ENCODE data around the gene CCDC78. TPM values are rescaled to one million over a fixed set of nuclear protein-coding genes. Genes with fewer than 3 reads are reported as not detected.

Gene CCDC78
- total RNA-seq, 2 experiments from 2014 or later, result 1.2 to 2.7 TPM

DNA sequence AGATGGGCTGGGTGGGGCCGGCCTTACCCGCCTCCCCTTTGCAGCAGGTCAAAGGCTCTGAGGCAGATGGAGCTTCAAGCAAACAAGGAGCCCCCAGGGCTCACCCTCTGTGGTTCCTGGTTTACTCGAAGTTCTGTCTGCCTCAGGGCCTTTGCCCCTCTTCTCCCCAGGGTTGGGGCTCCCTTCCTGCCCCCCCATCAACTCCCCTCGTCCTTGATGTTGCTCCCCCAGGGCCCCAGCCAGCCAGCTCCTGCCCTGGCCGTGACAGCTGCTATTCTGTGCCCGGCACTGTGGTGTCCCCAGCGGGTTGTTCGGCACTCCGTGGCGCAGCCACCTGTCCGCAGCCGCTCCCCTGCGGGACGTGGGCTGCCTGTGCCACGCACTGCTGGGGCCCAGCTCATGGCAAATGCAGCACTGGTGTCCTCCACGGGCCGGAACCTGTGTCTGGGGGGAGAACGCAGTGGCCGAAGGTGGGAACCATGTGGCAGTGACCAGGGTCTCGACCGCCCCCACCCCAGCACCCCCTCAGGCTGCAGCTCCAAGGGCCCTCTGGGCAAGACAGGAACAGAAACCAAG, 15.7 kb downstream of the CCDC78 start:
- intact Hi-C loops (cut with DNase I, micrococcal nuclease), result loop anchor here (1.0 to 5.0 kb wide), 5 partner anchors 31 to 482 kb away; no protein-coding TSS in a partner anchor
- TF ChIP-seq, protein P1, sequence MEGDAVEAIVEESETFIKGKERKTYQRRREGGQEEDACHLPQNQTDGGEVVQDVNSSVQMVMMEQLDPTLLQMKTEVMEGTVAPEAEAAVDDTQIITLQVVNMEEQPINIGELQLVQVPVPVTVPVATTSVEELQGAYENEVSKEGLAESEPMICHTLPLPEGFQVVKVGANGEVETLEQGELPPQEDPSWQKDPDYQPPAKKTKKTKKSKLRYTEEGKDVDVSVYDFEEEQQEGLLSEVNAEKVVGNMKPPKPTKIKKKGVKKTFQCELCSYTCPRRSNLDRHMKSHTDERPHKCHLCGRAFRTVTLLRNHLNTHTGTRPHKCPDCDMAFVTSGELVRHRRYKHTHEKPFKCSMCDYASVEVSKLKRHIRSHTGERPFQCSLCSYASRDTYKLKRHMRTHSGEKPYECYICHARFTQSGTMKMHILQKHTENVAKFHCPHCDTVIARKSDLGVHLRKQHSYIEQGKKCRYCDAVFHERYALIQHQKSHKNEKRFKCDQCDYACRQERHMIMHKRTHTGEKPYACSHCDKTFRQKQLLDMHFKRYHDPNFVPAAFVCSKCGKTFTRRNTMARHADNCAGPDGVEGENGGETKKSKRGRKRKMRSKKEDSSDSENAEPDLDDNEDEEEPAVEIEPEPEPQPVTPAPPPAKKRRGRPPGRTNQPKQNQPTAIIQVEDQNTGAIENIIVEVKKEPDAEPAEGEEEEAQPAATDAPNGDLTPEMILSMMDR (IDR thresholded peaks at IDR 0.05), result no peak

DNA sequence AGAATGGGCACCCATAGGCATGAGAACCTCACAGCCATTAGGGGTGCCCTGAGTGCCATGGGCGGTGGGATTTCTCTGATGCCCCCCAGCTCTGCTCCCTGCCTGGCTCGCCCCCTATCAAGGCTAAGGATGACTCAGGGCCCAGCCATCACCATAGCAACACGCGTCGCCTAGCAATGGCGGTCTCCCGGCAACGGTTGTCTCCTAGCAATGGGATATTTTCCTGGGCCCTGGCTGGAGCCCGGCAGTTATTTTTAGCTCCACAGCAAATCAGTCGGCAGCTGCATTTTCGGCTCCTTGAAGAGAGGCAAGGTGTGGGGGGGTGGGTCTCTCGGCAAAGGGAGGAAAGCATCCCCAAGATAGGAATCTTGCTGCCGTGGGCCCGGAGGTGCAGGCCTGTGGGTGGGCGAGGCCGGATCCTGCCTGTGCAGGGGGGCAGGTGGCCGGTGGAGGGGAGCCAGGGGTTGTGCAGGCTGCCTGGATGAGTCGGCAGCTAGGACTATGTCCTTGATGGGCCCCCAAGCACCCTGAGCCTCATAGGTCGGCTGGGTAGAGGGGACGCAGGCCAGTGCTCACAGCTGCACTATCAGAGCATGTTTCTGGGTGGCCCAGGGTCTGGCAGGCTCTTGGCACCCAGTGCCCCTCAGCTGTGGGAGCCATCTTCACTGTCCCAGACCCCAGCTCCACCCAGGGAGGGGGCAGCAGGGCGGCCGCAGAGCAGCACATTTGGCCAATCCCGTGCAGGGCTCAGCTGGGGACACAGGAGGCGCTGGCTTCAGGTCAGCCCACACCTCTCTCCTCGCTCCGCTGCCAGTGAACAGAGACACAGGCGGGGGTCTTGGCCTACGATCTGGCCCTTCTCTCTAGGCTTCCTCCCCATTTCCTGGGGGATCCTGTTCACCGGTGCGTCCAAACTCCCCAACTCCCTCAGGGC, 16.4 kb downstream of the CCDC78 start:
- ChIA-PET CTCF (interaction anchor here (1.3 kb wide), 1 partner anchor 11 kb away, joined by 3 read pairs; the partner anchor contains the start of gene ANTKMT), POLR2A (interaction anchor here (0.8 kb wide), 1 partner anchor 11 kb away, joined by 3 read pairs; the partner anchor contains the start of gene ANTKMT)
- no peak overlapping the region for H3K4me3 Mint-ChIP-seq
- Histone ChIP-seq H3K36me3 (ENCODE audit: insufficient read depth, low read length) (no peaks in the 10 kb centered on the region), H3K27me3 (ENCODE audit: control insufficient read depth in 1 of 2, insufficient read depth in 2 of 2, low read length in 2 of 2) (peaks cover 55 to 59% of the 10 kb centered on the region in 2 experiments), H3K4me1 (ENCODE audit: insufficient read depth, low read length) (peaks cover 31% of the 10 kb centered on the region), H3K9me3 (ENCODE audit: control insufficient read depth in 1 of 2, insufficient read depth in 1 of 2, low read length in 2 of 2) (peaks cover 0 to 35% of the 10 kb centered on the region in 2 experiments), H3K27ac (ENCODE audit: low read depth in 1 of 2, low read length in 2 of 2) (no peak overlapping the region), H3K4me3 (ENCODE audit: low read length) (no peak overlapping the region)
- H3K9me3 Mint-ChIP-seq, result no peaks in the 10 kb centered on the region
- peaks cover 4% of the 10 kb centered on the region for H3K4me1 Mint-ChIP-seq (ENCODE audit: low read depth)
- intact Hi-C loops (cut with DNase I, micrococcal nuclease), result loop anchor here in 1 of 2 experiments (2.0 to 5.0 kb wide), 3 partner anchors 342 to 482 kb away; no protein-coding TSS in a partner anchor
- H3K27me3 Mint-ChIP-seq, result peaks cover 58% of the 10 kb centered on the region
- H3K27ac Mint-ChIP-seq, result no peak overlapping the region
- H3K36me3 Mint-ChIP-seq (ENCODE audit: low read depth), result no peaks in the 10 kb centered on the region
- ATAC-seq (ENCODE audit: poor library complexity) (no peak), DNase-seq (no peak)
- TF ChIP-seq, protein P1 (IDR thresholded peaks at IDR 0.05), result no peak

More for the DNA sequence above, 15.7 kb downstream of the CCDC78 start:
- no peak overlapping the region for H3K4me3 Mint-ChIP-seq
- DNase-seq (no peak), ATAC-seq (ENCODE audit: poor library complexity) (no peak)
- Histone ChIP-seq H3K27ac (ENCODE audit: low read depth in 1 of 2, low read length in 2 of 2) (no peak overlapping the region), H3K27me3 (ENCODE audit: control insufficient read depth in 1 of 2, insufficient read depth in 2 of 2, low read length in 2 of 2) (peaks cover 53 to 56% of the 10 kb centered on the region in 2 experiments), H3K9me3 (ENCODE audit: control insufficient read depth in 1 of 2, insufficient read depth in 1 of 2, low read length in 2 of 2) (peaks cover 0 to 33% of the 10 kb centered on the region in 2 experiments), H3K4me3 (ENCODE audit: low read length) (no peak overlapping the region), H3K4me1 (ENCODE audit: insufficient read depth, low read length) (peaks cover 28% of the 10 kb centered on the region), H3K36me3 (ENCODE audit: insufficient read depth, low read length) (no peaks in the 10 kb centered on the region)
- H3K27ac Mint-ChIP-seq, result no peak overlapping the region
- H3K27me3 Mint-ChIP-seq, result peaks cover 58% of the 10 kb centered on the region
- POLR2A ChIA-PET, result no interaction called here
- H3K4me1 Mint-ChIP-seq (ENCODE audit: low read depth), result peaks cover 4% of the 10 kb centered on the region
- H3K36me3 Mint-ChIP-seq (ENCODE audit: low read depth), result no peaks in the 10 kb centered on the region
- CTCF ChIA-PET, result interaction anchor here (1.3 kb wide), 1 partner anchor 10 kb away, joined by 3 read pairs; the partner anchor contains the start of gene ANTKMT
- no peaks in the 10 kb centered on the region for H3K9me3 Mint-ChIP-seq

DNA sequence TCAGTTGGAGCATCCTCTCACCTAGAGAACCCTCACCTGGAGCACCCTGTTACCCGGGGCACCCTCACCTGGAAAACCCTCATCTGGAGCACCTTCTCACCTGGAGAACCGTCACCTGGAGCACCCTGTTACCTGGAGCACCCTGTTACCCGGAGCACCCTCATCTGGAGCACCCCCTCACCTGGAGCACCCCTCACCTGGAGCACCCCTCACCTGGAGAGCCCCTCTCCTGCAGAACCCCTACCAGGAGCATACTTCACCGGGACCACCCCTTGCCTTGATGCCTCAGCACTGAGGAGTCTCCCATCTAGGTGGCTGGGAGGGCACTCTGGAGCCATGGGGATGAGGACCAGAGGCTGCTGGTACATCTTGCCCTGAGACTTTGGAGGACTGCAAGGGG, 17.3 kb downstream of the CCDC78 start:
- peaks cover 4% of the 10 kb centered on the region for H3K4me1 Mint-ChIP-seq (ENCODE audit: low read depth)
- CTCF ChIA-PET, result no interaction called here
- Histone ChIP-seq H3K9me3 (ENCODE audit: control insufficient read depth in 1 of 2, insufficient read depth in 1 of 2, low read length in 2 of 2) (peaks cover 0 to 43% of the 10 kb centered on the region in 2 experiments), H3K36me3 (ENCODE audit: insufficient read depth, low read length) (no peaks in the 10 kb centered on the region), H3K27me3 (ENCODE audit: control insufficient read depth in 1 of 2, insufficient read depth in 2 of 2, low read length in 2 of 2) (peaks cover 64 to 65% of the 10 kb centered on the region in 2 experiments), H3K4me1 (ENCODE audit: insufficient read depth, low read length) (peaks cover 29% of the 10 kb centered on the region), H3K27ac (ENCODE audit: low read depth in 1 of 2, low read length in 2 of 2) (no peak overlapping the region), H3K4me3 (ENCODE audit: low read length) (no peak overlapping the region)
- H3K27ac Mint-ChIP-seq, result no peak overlapping the region
- no peak overlapping the region for H3K4me3 Mint-ChIP-seq
- no peak for ATAC-seq (ENCODE audit: poor library complexity)
- TF ChIP-seq, protein P1 (IDR thresholded peaks at IDR 0.05), result no peak
- H3K9me3 Mint-ChIP-seq, result no peaks in the 10 kb centered on the region
- H3K36me3 Mint-ChIP-seq (ENCODE audit: low read depth), result no peaks in the 10 kb centered on the region
- DNase-seq, result no peak
- POLR2A ChIA-PET, result interaction anchor here (0.8 kb wide), 1 partner anchor 12 kb away, joined by 3 read pairs; the partner anchor contains the start of gene ANTKMT
- intact Hi-C loops (cut with DNase I, micrococcal nuclease), result no loop called here
- peaks cover 54% of the 10 kb centered on the region for H3K27me3 Mint-ChIP-seq
